ENCODE results near the gene SIDT2. TPM values are rescaled to one million over a fixed set of nuclear protein-coding genes. Genes with fewer than 3 reads are reported as not detected.
A peak's percentile ranks its signal among the peaks of the same experiment; 100 is the strongest.

SIDT2 gene
- total RNA-seq, 4 donors from 2014 or later = 42.6 to 130 (median 74.7) TPM

DNA sequence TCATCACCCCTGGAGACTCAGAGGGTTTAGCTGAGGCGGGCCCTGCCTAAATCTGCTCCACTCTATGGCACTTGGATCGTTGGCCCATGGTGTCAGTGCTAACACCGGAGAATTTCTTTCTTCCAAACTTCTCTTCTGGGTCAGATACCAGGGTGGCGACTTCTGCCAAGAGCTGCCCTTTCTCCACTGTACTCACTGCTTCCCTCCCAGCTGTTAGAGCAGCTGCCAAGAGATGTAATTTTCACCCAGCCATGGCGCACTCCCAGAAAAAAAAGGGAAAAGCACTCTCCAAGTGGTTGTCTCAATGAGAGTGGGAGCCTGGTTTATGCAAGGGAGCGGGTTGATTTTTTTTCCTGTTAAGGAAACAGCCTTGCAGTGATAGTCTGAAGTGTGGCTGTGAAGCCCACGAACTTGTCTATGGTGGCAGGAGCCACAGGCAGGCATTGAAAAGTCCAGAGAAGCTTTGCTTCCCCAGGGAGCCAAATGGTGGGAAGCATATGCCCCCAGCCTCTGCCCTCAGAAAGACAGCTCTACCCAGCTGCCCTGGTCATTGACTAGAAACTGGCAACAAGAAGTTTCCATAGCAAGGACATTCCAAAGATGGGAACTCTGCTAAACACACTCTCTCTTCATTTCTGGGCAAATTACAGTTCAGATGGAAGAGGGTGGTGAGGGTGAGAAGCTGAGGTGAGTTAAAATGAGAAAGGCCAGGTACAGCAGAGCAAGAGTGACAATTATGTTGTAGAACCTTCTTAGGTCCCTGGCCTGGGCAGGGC lies 42.6 kb downstream of the SIDT2 start:
- no peaks in the 10 kb centered on the region for H3K27me3 ChIP-seq
- DNase-seq (ENCODE audit: low spot score in 2 of 2) = no peak
- TF ChIP-seq, protein P1, sequence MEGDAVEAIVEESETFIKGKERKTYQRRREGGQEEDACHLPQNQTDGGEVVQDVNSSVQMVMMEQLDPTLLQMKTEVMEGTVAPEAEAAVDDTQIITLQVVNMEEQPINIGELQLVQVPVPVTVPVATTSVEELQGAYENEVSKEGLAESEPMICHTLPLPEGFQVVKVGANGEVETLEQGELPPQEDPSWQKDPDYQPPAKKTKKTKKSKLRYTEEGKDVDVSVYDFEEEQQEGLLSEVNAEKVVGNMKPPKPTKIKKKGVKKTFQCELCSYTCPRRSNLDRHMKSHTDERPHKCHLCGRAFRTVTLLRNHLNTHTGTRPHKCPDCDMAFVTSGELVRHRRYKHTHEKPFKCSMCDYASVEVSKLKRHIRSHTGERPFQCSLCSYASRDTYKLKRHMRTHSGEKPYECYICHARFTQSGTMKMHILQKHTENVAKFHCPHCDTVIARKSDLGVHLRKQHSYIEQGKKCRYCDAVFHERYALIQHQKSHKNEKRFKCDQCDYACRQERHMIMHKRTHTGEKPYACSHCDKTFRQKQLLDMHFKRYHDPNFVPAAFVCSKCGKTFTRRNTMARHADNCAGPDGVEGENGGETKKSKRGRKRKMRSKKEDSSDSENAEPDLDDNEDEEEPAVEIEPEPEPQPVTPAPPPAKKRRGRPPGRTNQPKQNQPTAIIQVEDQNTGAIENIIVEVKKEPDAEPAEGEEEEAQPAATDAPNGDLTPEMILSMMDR (IDR thresholded peaks at IDR 0.05) = no peak
- no peak for TF ChIP-seq POLR2AphosphoS5 (IDR thresholded peaks at IDR 0.05)
- TF ChIP-seq EP300 (IDR thresholded peaks at IDR 0.05) = no peak
- TF ChIP-seq POLR2A (IDR thresholded peaks at IDR 0.05) = no peak
- peak overlapping the region; percentile 84 for H3K27ac ChIP-seq
- no peaks in the 10 kb centered on the region for H3K9me3 ChIP-seq
- H3K4me1 ChIP-seq = peaks cover 42% of the 10 kb centered on the region
- H3K4me3 ChIP-seq = no peak overlapping the region
- H3K36me3 ChIP-seq = peaks cover 86% of the 10 kb centered on the region
- WGBS = 55% methylated on average over 7 of the region's 7 CpGs

DNA sequence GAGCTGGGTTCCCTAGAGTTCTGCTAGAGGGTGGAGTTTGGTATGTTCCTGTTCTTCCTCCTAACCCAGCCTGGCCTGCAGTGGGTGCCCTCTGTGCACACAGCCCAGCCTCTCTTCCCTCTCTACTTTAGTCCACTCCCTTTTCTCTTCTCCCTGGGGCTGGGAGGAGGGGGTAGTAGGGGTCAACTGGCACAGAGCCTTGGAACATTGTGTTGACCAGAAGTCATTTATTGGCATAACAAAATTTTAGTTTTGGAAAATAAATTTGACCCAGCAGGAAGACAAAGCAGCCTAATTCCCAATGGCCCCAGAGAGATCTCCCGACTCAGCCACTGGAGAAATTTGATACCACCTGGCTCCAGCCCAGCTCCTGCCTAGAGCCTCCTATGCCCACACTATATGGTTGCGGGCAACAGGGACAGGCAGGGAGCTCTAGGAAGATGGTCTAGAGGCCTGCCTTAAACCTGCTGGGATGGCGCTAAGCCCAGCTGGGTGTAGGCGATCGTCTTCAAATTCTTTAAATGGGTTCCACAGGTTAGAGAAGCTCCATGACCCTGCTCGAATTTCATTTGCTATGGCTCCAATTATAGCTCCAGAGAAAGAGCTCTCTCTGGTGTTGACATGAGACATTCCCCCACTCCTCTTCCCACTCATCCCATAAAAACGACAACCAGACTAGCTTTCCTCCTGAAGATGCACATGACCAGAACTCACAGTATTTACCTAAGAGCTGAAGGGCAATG lies 43.4 kb downstream of the SIDT2 start:
- H3K27ac ChIP-seq = peak overlapping the region; percentile 84
- H3K4me1 ChIP-seq = peaks cover 43% of the 10 kb centered on the region
- DNase-seq (ENCODE audit: low spot score in 2 of 2) = peak; percentile 70 to 82
- 53% methylated on average over 7 of the region's 7 CpGs for WGBS
- H3K27me3 ChIP-seq = no peaks in the 10 kb centered on the region
- H3K36me3 ChIP-seq = peaks cover 82% of the 10 kb centered on the region
- no peak overlapping the region for H3K4me3 ChIP-seq
- no peaks in the 10 kb centered on the region for H3K9me3 ChIP-seq
- TF ChIP-seq POLR2A (IDR thresholded peaks at IDR 0.05) (no peak), EP300 (IDR thresholded peaks at IDR 0.05) (no peak), POLR2AphosphoS5 (IDR thresholded peaks at IDR 0.05) (no peak)
- TF ChIP-seq, protein P1 (IDR thresholded peaks at IDR 0.05) = no peak

DNA sequence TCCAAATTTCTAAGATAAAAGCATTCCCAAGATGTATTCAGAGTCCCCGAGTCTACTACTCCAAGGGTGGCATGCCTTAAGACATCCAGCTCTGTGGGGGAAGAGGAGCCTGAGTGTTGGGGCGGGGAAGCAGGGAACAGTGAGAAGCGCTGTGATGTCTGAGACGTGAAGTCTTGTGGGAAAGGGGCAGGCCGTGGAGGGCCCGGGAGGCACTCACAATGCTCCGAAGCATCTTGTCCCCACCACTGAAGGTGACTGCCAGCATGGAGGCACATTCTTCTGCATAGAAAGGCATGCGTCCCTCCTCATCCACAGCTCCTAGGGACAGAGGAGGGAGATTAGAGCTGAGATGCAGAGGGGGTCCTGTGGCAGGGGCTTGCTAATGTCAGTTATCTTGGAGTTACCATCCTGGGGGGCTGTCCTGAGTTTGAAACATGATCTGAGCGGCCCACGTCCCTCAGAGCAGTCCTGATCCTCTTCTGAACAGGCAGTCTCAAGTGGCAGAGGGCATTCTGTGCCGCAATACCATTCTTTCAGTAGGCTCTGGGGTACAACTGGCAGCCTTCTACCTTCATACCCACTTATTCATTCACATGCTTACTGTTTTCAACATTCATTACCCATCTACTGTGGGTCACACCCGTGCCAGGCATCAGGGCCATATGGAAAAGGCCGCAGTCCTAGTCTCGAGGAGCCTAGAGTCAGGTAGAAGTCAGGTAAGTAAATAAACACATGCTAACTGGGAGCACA lies 44.6 kb downstream of the SIDT2 start:
- DNase-seq (ENCODE audit: low spot score in 2 of 2) = peak; percentile 38 to 40
- 90% methylated on average over 14 of the region's 14 CpGs for WGBS
- no peaks in the 10 kb centered on the region for H3K9me3 ChIP-seq
- H3K36me3 ChIP-seq = peaks cover 82% of the 10 kb centered on the region
- H3K4me1 ChIP-seq = peaks cover 43% of the 10 kb centered on the region
- no peak overlapping the region for H3K4me3 ChIP-seq
- TF ChIP-seq, protein P1 (IDR thresholded peaks at IDR 0.05) = no peak
- TF ChIP-seq POLR2A (IDR thresholded peaks at IDR 0.05) = no peak
- TF ChIP-seq EP300 (IDR thresholded peaks at IDR 0.05) = no peak
- TF ChIP-seq POLR2AphosphoS5 (IDR thresholded peaks at IDR 0.05) = no peak
- H3K27me3 ChIP-seq = no peaks in the 10 kb centered on the region
- peak overlapping the region; percentile 84 for H3K27ac ChIP-seq

DNA sequence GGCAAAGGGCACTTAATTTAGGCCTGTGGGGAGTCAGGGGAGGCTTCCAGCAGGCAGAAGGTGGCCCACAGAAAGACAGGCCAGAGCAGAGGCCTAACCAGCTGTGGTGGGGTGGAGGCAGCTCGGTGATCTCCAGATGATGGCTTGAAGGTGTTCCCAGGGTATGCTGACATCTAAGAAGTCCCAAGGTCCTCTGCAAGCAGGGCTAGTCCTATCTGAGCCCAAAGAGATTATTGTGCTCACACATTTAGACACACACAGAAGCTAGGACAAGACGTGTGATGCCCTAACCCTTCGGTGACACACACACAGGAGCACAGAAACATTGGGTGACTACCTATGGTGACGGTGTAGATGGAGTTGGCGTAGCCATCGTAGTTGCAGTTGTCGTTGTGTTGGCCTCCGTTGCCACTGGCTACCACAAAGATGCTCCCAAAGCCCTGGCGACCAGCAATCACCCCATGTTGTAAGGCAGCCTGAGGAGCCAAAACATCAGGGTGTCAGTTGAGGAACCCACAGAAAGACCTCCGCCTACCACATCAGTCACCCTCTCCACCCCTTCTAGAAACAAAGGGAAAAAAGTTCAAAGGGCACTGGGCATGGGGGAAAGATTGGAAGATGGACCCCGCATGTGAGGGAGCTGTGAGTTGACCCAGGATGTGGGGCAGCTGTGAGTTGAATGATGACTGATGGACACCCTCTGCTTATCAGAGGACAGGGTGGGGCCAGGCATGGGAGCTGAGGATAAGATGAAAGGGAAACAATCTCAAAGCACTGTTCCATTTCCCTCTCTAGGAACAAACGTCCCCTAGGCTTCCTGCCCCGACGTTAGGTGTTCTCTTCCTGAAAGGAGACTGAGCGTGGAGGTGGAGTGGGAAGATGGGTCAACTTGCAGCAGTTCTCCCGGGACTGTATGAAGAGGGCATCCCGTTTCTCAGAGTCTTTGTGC lies 45.5 kb downstream of the SIDT2 start:
- TF ChIP-seq POLR2A (IDR thresholded peaks at IDR 0.05) (no peak), EP300 (IDR thresholded peaks at IDR 0.05) (no peak), POLR2AphosphoS5 (IDR thresholded peaks at IDR 0.05) (no peak)
- Histone ChIP-seq H3K9me3 (no peaks in the 10 kb centered on the region), H3K27ac (no peak overlapping the region), H3K4me1 (peaks cover 45% of the 10 kb centered on the region), H3K4me3 (no peak overlapping the region), H3K36me3 (peaks cover 82% of the 10 kb centered on the region), H3K27me3 (no peaks in the 10 kb centered on the region)
- DNase-seq (ENCODE audit: low spot score in 2 of 2) = peak; percentile 44 to 72
- WGBS = 77% methylated on average over 14 of the region's 17 CpGs
